ENCODE data around the gene HAAO.

The HAAO gene

DNA sequence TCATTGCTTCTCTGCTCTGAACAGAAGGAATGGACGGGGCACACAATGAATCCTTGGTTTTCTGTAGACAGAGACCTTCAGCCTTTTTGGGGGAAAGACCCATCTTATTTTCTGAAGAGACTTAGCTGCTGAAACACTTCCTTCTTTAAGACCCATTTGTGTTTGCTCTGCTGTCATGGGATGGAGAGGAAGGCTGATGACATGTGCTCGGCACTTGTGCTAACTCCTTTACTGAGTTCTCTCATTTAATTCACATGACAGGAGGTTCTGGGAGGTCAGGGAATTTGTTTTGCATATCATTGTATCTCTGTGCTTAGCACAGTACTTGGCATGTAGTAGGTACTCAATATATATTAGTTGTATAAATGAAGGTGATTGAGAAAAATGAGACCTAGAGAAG is 67.5 kb downstream of the HAAO start:
- Histone ChIP-seq H3K4me1 (ENCODE audit: insufficient read depth, low read length, poor library complexity, severe bottlenecking) (no peaks in the 10 kb centered on the region), H3K4me3 (ENCODE audit: low read length, poor library complexity, severe bottlenecking) (no peak overlapping the region), H3F3A (ENCODE audit: low read depth) (no peaks in the 10 kb centered on the region), H3K79me2 (ENCODE audit: insufficient read depth, low read length) (no peaks in the 10 kb centered on the region), H3K27me3 (ENCODE audit: insufficient read depth, low read length, poor library complexity, severe bottlenecking) (no peaks in the 10 kb centered on the region), H4K20me1 (ENCODE audit: insufficient read depth, low read length, poor library complexity, severe bottlenecking) (no peaks in the 10 kb centered on the region), H3K9ac (ENCODE audit: low read depth, low read length, poor library complexity, severe bottlenecking) (no peak overlapping the region), H3K9me3 (ENCODE audit: insufficient read depth, low read depth, low read length) (peaks cover 5% of the 10 kb centered on the region), H3K9me2 (replicated peaks; ENCODE audit: low read depth, low read length) (no peaks in the 10 kb centered on the region), H3K4me2 (ENCODE audit: low read depth, low read length, poor library complexity, severe bottlenecking) (no peak overlapping the region), H3K36me3 (ENCODE audit: insufficient read depth, low read length) (no peaks in the 10 kb centered on the region), H2AFZ (ENCODE audit: low read length) (no peak overlapping the region)
- TF ChIP-seq, protein P1, sequence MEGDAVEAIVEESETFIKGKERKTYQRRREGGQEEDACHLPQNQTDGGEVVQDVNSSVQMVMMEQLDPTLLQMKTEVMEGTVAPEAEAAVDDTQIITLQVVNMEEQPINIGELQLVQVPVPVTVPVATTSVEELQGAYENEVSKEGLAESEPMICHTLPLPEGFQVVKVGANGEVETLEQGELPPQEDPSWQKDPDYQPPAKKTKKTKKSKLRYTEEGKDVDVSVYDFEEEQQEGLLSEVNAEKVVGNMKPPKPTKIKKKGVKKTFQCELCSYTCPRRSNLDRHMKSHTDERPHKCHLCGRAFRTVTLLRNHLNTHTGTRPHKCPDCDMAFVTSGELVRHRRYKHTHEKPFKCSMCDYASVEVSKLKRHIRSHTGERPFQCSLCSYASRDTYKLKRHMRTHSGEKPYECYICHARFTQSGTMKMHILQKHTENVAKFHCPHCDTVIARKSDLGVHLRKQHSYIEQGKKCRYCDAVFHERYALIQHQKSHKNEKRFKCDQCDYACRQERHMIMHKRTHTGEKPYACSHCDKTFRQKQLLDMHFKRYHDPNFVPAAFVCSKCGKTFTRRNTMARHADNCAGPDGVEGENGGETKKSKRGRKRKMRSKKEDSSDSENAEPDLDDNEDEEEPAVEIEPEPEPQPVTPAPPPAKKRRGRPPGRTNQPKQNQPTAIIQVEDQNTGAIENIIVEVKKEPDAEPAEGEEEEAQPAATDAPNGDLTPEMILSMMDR (conservative IDR thresholded peaks at IDR 0.05; ENCODE audit: low read length), result no peak
- TF ChIP-seq EZH2phosphoT487 (IDR thresholded peaks at IDR 0.05; ENCODE audit: borderline replicate concordance), result no peak

DNA sequence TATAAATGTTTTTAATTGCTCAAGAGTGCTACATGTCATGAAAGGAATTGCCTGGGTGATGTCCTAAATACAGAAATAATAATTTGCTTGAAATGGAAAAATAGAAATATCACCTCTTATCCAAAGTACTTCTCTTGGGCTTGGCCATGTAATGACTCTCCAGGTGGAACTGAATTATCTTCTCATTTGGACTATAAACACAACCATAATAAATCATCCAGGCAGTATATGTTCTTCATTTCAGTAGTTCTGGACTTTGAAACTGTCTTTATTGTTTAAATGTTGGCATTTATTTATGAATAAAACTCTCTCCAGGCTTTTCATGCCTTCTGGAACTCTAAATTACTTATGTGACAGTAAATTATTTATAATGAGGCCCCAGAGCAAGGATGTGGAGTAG is 68.9 kb downstream of the HAAO start:
- Histone ChIP-seq H3K4me2 (ENCODE audit: low read depth, low read length, poor library complexity, severe bottlenecking) (no peak overlapping the region), H3K79me2 (ENCODE audit: insufficient read depth, low read length) (no peaks in the 10 kb centered on the region), H3K9ac (ENCODE audit: low read depth, low read length, poor library complexity, severe bottlenecking) (no peak overlapping the region), H4K20me1 (ENCODE audit: insufficient read depth, low read length, poor library complexity, severe bottlenecking) (no peaks in the 10 kb centered on the region), H3F3A (ENCODE audit: low read depth) (no peaks in the 10 kb centered on the region), H3K27me3 (ENCODE audit: insufficient read depth, low read length, poor library complexity, severe bottlenecking) (no peaks in the 10 kb centered on the region), H3K4me1 (ENCODE audit: insufficient read depth, low read length, poor library complexity, severe bottlenecking) (no peaks in the 10 kb centered on the region), H3K9me3 (ENCODE audit: insufficient read depth, low read depth, low read length) (no peaks in the 10 kb centered on the region), H2AFZ (ENCODE audit: low read length) (no peak overlapping the region), H3K9me2 (replicated peaks; ENCODE audit: low read depth, low read length) (no peaks in the 10 kb centered on the region), H3K4me3 (ENCODE audit: low read length, poor library complexity, severe bottlenecking) (no peak overlapping the region), H3K36me3 (ENCODE audit: insufficient read depth, low read length) (no peaks in the 10 kb centered on the region)
- no peak for TF ChIP-seq EZH2phosphoT487 (IDR thresholded peaks at IDR 0.05; ENCODE audit: borderline replicate concordance)
- TF ChIP-seq, protein P1 (conservative IDR thresholded peaks at IDR 0.05; ENCODE audit: low read length), result no peak

DNA sequence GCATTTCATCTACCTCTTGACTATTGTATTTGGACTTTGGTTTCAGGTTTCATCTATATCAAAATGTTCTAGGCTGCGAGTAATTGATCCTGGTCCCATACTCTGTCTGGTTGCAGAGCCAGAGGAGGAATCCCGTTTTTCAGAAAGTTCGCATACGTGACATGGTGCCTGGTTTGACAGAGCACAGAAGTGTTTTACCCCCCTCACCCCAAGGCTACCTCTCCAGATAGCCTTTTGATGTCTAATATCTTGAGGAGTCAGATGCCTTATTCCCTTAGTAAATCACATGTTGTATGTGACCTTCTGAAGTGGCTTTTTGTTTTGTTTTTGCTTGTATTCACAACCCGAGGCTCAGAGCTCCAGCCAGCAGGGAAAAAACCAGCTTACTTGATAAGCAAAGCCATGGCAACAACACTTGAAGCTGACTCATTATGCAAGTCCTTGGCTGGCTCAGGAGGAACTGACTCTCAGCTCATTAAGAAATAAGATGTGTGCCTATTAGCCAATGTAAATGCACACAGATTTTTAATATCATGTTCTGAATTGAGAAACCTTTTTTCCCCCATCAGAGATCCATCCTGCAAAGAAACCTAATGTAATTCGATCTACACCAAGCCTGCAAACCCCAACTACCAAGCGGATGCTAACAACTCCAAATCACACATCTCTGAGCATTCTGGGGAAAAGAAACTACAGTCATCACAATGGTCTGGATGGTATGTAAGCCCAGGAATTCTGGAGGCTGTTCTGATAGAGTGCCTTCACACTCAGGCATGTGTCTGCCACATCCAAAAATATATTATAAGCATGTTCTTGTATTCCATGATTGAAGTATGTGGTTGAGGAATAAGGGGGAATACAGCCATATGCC is 69.8 kb downstream of the HAAO start:
- Histone ChIP-seq H2AFZ (ENCODE audit: low read length) (no peak overlapping the region), H3K9me3 (ENCODE audit: insufficient read depth, low read depth, low read length) (no peaks in the 10 kb centered on the region), H3K27me3 (ENCODE audit: insufficient read depth, low read length, poor library complexity, severe bottlenecking) (no peaks in the 10 kb centered on the region), H3K9me2 (replicated peaks; ENCODE audit: low read depth, low read length) (no peaks in the 10 kb centered on the region), H3K79me2 (ENCODE audit: insufficient read depth, low read length) (no peaks in the 10 kb centered on the region), H3K9ac (ENCODE audit: low read depth, low read length, poor library complexity, severe bottlenecking) (no peak overlapping the region), H4K20me1 (ENCODE audit: insufficient read depth, low read length, poor library complexity, severe bottlenecking) (no peaks in the 10 kb centered on the region), H3K36me3 (ENCODE audit: insufficient read depth, low read length) (no peaks in the 10 kb centered on the region), H3K4me1 (ENCODE audit: insufficient read depth, low read length, poor library complexity, severe bottlenecking) (no peaks in the 10 kb centered on the region), H3K4me3 (ENCODE audit: low read length, poor library complexity, severe bottlenecking) (no peak overlapping the region), H3K4me2 (ENCODE audit: low read depth, low read length, poor library complexity, severe bottlenecking) (no peak overlapping the region), H3F3A (ENCODE audit: low read depth) (no peaks in the 10 kb centered on the region)
- TF ChIP-seq EZH2phosphoT487 (IDR thresholded peaks at IDR 0.05; ENCODE audit: borderline replicate concordance), result no peak
- TF ChIP-seq, protein P1 (conservative IDR thresholded peaks at IDR 0.05; ENCODE audit: low read length), result no peak
